PC-9 (cell line): ENCODE measurements around the gene CCDC92.

Source experiments
- EZH2 ChIP-seq: fragments of 200-600 bp; sonication (generic); IDR thresholded peaks from 2 replicates; pipeline ENCODE4 v1.8.0; 2017; ENCODE audit warnings: antibody characterized with exemption, low read depth
- TF ChIP-seq, protein P1 (sequence below): fragments of 200-600 bp; sonication (generic); conservative IDR thresholded peaks from 2 replicates; pipeline ENCODE4 v1.6.1; 2017; ENCODE audit warnings: mixed run types, antibody characterized with exemption, mild to moderate bottlenecking, moderate library complexity

DNA sequence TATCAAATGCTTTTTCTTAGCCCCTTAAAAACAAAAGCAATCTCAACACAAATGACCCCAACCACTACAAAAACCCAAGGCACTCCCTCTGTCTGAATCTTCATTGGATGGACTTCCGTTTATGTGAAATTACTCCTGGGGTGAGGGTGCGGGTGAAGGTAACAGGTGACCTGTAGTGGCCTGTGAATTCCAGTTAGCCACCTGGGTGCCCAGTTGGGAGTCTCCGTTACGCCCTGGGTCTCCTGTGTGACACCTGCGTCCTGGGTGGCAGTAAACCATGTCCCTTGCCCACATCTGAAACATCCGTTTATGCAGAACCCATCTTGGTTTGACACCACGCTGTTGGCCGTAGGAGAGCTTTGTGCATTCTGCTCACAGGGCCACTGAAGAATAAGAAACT is 62.6 kb downstream of the CCDC92 start:
- TF ChIP-seq EZH2, result no peak
- TF ChIP-seq, protein P1, sequence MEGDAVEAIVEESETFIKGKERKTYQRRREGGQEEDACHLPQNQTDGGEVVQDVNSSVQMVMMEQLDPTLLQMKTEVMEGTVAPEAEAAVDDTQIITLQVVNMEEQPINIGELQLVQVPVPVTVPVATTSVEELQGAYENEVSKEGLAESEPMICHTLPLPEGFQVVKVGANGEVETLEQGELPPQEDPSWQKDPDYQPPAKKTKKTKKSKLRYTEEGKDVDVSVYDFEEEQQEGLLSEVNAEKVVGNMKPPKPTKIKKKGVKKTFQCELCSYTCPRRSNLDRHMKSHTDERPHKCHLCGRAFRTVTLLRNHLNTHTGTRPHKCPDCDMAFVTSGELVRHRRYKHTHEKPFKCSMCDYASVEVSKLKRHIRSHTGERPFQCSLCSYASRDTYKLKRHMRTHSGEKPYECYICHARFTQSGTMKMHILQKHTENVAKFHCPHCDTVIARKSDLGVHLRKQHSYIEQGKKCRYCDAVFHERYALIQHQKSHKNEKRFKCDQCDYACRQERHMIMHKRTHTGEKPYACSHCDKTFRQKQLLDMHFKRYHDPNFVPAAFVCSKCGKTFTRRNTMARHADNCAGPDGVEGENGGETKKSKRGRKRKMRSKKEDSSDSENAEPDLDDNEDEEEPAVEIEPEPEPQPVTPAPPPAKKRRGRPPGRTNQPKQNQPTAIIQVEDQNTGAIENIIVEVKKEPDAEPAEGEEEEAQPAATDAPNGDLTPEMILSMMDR, result no peak
